ENCODE data around the gene ZNF541.
A peak's percentile ranks its signal among the peaks of the same experiment; 100 is the strongest.
"Not testable (repeated sequence)": the region's sequence is repeated elsewhere in the genome, so short reads cannot be mapped to it uniquely, and the experiment has no call there.

The ZNF541 gene

GRCh38 chr19:47598407-47599349, 25.7 kb upstream of the ZNF541 start:
- TF ChIP-seq, protein P1, sequence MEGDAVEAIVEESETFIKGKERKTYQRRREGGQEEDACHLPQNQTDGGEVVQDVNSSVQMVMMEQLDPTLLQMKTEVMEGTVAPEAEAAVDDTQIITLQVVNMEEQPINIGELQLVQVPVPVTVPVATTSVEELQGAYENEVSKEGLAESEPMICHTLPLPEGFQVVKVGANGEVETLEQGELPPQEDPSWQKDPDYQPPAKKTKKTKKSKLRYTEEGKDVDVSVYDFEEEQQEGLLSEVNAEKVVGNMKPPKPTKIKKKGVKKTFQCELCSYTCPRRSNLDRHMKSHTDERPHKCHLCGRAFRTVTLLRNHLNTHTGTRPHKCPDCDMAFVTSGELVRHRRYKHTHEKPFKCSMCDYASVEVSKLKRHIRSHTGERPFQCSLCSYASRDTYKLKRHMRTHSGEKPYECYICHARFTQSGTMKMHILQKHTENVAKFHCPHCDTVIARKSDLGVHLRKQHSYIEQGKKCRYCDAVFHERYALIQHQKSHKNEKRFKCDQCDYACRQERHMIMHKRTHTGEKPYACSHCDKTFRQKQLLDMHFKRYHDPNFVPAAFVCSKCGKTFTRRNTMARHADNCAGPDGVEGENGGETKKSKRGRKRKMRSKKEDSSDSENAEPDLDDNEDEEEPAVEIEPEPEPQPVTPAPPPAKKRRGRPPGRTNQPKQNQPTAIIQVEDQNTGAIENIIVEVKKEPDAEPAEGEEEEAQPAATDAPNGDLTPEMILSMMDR (IDR thresholded peaks at IDR 0.05; ENCODE audit: insufficient read depth, low read depth, low read length, missing control alignments) = no peak
- DNase-seq (ENCODE audit: low read depth) = peak; percentile 12
- H3K4me3 ChIP-seq (ENCODE audit: low read depth, low read length) = no peak overlapping the region

DNA sequence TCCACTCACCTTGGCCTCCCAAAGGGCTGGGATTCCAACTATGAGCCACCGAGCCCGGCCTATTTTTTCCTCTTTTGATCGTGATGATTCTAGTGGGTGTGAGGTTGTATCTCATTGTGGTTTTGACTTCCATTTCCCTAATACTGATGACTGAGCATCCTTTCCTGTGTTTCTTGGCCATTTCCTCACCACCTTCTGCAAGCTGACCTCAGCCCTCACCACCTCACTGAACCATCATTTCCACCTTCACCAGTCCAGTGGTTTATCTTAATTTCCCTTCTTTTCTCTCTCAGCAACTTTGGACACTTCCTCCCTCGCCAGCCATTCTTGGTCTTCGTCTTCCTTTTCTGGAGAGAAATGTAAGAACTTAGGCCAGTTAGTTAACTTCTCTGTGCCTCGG, 23.0 kb upstream of the ZNF541 start:
- TF ChIP-seq, protein P1 (IDR thresholded peaks at IDR 0.05; ENCODE audit: insufficient read depth, low read depth, low read length, missing control alignments) = no peak
- H3K4me3 ChIP-seq (ENCODE audit: low read depth, low read length) = no peak overlapping the region
- no peak for DNase-seq (ENCODE audit: low read depth)

DNA sequence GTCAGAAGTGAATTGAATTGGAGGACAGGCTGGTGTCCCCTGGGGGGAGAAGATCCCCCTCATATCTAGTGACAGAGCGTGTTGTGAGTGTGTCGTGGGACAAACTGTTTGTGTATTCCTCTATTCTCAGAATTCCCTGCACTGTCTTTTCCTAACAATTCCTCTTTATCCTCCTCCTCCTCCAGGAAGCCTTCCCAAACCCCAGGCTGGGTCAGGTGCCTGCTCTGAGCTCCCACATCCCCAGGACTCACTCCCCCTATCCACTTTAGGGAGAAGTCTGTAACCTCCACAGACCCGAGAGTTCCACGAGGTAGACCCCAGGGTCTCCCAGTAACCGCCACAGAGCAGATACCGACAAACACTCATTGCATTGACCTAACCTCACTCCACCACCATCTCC, 20.9 kb upstream of the ZNF541 start:
- TF ChIP-seq, protein P1 (IDR thresholded peaks at IDR 0.05; ENCODE audit: insufficient read depth, low read depth, low read length, missing control alignments) = no peak
- DNase-seq (ENCODE audit: low read depth) = no peak
- no peak overlapping the region for H3K4me3 ChIP-seq (ENCODE audit: low read depth, low read length)

DNA sequence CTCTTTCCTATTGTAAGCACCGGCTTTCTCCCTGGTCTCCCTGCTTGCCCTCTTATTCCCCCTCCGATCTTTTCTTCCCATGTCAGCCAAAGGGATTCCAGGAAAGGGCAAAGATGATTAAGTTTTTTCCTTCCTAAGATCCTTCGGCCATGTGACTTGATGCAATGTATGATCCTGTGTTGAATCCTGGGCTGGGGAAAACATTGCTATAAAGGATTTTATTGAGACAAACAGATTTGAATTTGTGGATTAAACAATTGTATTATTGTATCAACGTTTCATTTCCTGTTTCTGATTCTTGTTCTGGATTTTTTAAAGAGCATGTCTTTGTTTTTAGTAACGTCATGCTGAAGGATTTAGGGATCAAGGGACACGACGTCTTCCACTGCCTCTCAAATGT, 16.9 kb upstream of the ZNF541 start:
- H3K4me3 ChIP-seq (ENCODE audit: low read depth, low read length) = no peak overlapping the region
- DNase-seq (ENCODE audit: low read depth) = no peak
- TF ChIP-seq, protein P1 (IDR thresholded peaks at IDR 0.05; ENCODE audit: insufficient read depth, low read depth, low read length, missing control alignments) = no peak

- TF ChIP-seq, protein P1 (IDR thresholded peaks at IDR 0.05; ENCODE audit: insufficient read depth, low read depth, low read length, missing control alignments) = no peak
- H3K4me3 ChIP-seq (ENCODE audit: low read depth, low read length) = no peak overlapping the region
- DNase-seq (ENCODE audit: low read depth) = no peak
These were observed 14.3 kb upstream of the ZNF541 start for GRCh38 chr19:47587295-47587694.

DNA sequence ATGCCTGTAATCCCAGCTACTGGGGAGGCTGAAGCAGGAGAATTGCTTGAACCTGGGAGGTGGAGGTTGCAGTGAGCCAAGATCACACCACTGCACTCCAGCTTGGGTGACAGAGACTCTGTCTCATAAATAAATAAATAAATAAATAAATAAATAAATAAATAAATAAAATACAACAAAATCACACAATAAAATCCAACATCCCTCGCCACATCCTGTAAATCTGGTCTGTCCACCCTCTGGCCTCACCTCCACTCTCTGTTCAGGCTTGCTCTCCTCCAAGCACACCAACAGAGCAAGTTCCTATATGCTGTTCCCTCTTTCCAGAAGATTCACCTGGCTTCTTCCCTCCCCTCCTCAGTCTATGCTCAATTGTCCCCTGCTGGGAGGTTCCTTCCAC, 10.2 kb upstream of the ZNF541 start:
- not testable (repeated sequence) for DNase-seq (ENCODE audit: low read depth); H3K4me3 ChIP-seq (ENCODE audit: low read depth, low read length)

DNA sequence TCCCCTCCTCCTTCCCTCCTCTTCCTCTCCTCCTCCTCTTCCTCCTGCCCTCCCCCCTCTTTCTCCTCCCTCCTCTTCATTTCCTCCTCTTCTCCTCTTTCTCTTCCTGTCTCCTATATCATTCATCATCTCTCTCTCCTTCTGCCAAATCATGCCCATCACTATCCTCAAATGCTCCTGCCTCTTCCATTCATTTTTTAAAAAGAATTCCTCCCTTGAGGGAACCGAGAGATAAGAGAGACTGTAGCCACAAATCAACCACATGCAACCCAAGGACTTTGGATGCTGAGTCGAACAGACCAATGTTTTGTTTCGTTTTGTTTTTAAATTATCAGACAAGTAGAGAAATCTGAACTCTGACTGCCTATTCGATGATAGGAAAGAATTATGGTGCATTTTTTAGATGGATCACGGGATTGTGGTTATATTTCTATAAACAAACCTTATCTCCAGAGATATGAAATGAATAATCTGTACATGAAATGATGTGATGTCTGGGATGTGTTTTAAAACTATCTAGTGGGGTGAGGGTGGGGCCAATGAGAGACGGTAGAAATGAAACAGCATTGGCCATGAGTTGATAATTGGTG, 9.5 kb upstream of the ZNF541 start:
- DNase-seq (ENCODE audit: low read depth) = no peak
- TF ChIP-seq, protein P1 (IDR thresholded peaks at IDR 0.05; ENCODE audit: insufficient read depth, low read depth, low read length, missing control alignments) = no peak
- H3K4me3 ChIP-seq (ENCODE audit: low read depth, low read length) = no peak overlapping the region
